PC-9 (cell line): ENCODE data around the gene CMIP. TPM values are rescaled to one million over a fixed set of nuclear protein-coding genes. Genes with fewer than 3 reads are reported as not detected.
A peak's percentile ranks its signal among the peaks of the same experiment; 100 is the strongest.

ENCODE experiments used
- BruUV-seq: library from RNA; stranded (reverse); fragments of 400-500 nt; replicated peaks from 2 replicates; lab custom pipeline; 2021; lab: Mats Ljungman, UMichigan
- CTCF ChIA-PET: fragments of 300-600 bp; sonication (Branson Sonifier 250); formaldehyde crosslinking; loops from one replicate; lab custom pipeline; 2022; ENCODE audit warnings: antibody characterized with exemption; lab: Charles Lee
- POLR2A ChIA-PET: fragments of 300-600 bp; sonication (Branson Sonifier 250); formaldehyde crosslinking; loops from one replicate; lab custom pipeline; 2022; ENCODE audit warnings: antibody characterized with exemption; ENCODE audit not compliant: unreplicated experiment; lab: Charles Lee
- DNase-seq, 2 experiments: peaks; one replicate each; pipeline versions ENCODE4 v3.0.0 to v3.0.0-alpha.2; 2015 to 2022; ENCODE audit warnings: mixed read lengths in 1 of 2
- H2AFZ ChIP-seq: fragments of 200-600 bp; sonication (generic); 2 replicates; pipeline ENCODE4 v1.8.1; 2017; ENCODE audit warnings: antibody characterized with exemption
- H3F3A ChIP-seq: fragments of 200-600 bp; sonication (generic); 2 replicates; pipeline ENCODE4 v1.8.1; 2017; ENCODE audit warnings: antibody characterized with exemption, mild to moderate bottlenecking, low read depth; ENCODE audit not compliant: insufficient read depth
- H3K27ac ChIP-seq: fragments of 200-600 bp; sonication (generic); 2 replicates; pipeline ENCODE4 v1.6.1; 2016; ENCODE audit warnings: mixed run types
- H3K27me3 ChIP-seq: fragments of 200-600 bp; sonication (generic); 2 replicates; pipeline ENCODE4 v1.6.1; 2016; ENCODE audit warnings: low read depth, mixed run types; ENCODE audit not compliant: insufficient read depth
- H3K36me3 ChIP-seq: fragments of 200-600 bp; sonication (generic); 2 replicates; pipeline ENCODE4 v1.6.1; 2016; ENCODE audit warnings: low read depth, mixed run types
- H3K4me1 ChIP-seq: fragments of 200-600 bp; sonication (generic); replicated peaks from 2 replicates; pipeline ENCODE4 v1.6.1; 2016; ENCODE audit warnings: mixed run types; ENCODE audit not compliant: insufficient read depth
- H3K4me2 ChIP-seq: fragments of 200-600 bp; sonication (generic); 2 replicates; pipeline ENCODE4 v1.6.1; 2017; ENCODE audit warnings: mixed run types
- H3K4me3 ChIP-seq: fragments of 200-600 bp; sonication (generic); 2 replicates; pipeline ENCODE4 v1.6.1; 2016; ENCODE audit warnings: mixed run types
- H3K79me2 ChIP-seq: fragments of 200-600 bp; sonication (generic); 2 replicates; pipeline ENCODE4 v1.6.1; 2017; ENCODE audit warnings: low read depth, mixed run types
- H3K9me2 ChIP-seq: fragments of 200-600 bp; sonication (generic); 2 replicates; pipeline ENCODE4 v1.8.1; 2017; ENCODE audit warnings: mild to moderate bottlenecking; ENCODE audit not compliant: insufficient read depth
- H3K9me3 ChIP-seq: fragments of 200-600 bp; sonication (generic); 2 replicates; pipeline ENCODE4 v1.8.1; 2016; ENCODE audit warnings: low read depth; ENCODE audit not compliant: insufficient read depth
- H4K20me1 ChIP-seq: fragments of 200-600 bp; sonication (generic); 2 replicates; pipeline ENCODE4 v1.8.1; 2017; ENCODE audit not compliant: insufficient read depth
- EZH2 ChIP-seq: fragments of 200-600 bp; sonication (generic); IDR thresholded peaks from 2 replicates; pipeline ENCODE4 v1.8.0; 2017; ENCODE audit warnings: antibody characterized with exemption, low read depth
- intact Hi-C: fragments of 100-400 bp; cut with micrococcal nuclease; formaldehyde crosslinking; loops from one replicate; pipeline ENCODE4 v1.10.0; 2022; ENCODE audit not compliant: unreplicated experiment
- total RNA-seq: library from RNA; stranded (reverse); gene quantifications from 2 replicates; pipeline ENCODE4 v1.2.3, GENCODE V29; 2021
- TF ChIP-seq, protein P1 (sequence below): fragments of 200-600 bp; sonication (generic); conservative IDR thresholded peaks from 2 replicates; pipeline ENCODE4 v1.6.1; 2017; ENCODE audit warnings: mixed run types, antibody characterized with exemption, mild to moderate bottlenecking, moderate library complexity

Gene CMIP
- total RNA-seq, 1 experiment from 2014 or later, result 96.6 TPM

DNA sequence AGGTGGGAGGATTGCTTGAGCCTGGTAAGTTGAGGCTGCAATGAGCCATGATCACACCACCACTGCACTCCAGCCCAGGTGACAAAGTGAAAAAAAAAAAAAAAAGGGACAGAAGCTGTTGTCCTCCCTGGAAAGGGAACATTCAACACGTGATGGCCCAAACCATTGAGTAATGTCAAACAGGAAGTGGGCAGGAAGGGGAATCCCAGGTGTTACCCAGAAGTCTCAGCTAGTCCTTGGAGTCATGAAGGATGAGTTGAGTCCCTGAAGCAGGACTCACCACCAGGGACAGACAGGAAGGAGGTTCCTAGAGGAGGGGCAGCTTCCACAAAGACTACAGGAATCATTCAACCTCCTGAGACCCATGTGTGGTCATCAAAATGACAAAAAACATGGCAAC, 19.8 kb upstream of the CMIP start:
- no TSS peak for BruUV-seq
- no peak overlapping the region for H3K4me2 ChIP-seq
- ChIA-PET POLR2A (interaction anchor here (0.6 kb wide), 1 partner anchor 20 kb away, joined by 16 read pairs; the partner anchor contains the start of gene CMIP), CTCF (no interaction called here)
- TF ChIP-seq, protein P1, sequence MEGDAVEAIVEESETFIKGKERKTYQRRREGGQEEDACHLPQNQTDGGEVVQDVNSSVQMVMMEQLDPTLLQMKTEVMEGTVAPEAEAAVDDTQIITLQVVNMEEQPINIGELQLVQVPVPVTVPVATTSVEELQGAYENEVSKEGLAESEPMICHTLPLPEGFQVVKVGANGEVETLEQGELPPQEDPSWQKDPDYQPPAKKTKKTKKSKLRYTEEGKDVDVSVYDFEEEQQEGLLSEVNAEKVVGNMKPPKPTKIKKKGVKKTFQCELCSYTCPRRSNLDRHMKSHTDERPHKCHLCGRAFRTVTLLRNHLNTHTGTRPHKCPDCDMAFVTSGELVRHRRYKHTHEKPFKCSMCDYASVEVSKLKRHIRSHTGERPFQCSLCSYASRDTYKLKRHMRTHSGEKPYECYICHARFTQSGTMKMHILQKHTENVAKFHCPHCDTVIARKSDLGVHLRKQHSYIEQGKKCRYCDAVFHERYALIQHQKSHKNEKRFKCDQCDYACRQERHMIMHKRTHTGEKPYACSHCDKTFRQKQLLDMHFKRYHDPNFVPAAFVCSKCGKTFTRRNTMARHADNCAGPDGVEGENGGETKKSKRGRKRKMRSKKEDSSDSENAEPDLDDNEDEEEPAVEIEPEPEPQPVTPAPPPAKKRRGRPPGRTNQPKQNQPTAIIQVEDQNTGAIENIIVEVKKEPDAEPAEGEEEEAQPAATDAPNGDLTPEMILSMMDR, result no peak
- TF ChIP-seq EZH2, result no peak
- DNase-seq, result peak in 1 of 2 experiments; percentile 53
- H3K36me3 ChIP-seq, result no peaks in the 10 kb centered on the region
- H3K27ac ChIP-seq, result no peak overlapping the region
- H3K4me1 ChIP-seq, result peaks cover 17% of the 10 kb centered on the region
- H2AFZ ChIP-seq, result peak overlapping the region; percentile 64; the same call in 1 of the 2 replicates
- no peaks in the 10 kb centered on the region for H3K9me3 ChIP-seq
- intact Hi-C loops, result no loop called here
- H3K4me3 ChIP-seq, result no peak overlapping the region
- peaks cover 20% of the 10 kb centered on the region for H3F3A ChIP-seq
- H3K9me2 ChIP-seq, result no peaks in the 10 kb centered on the region
- H4K20me1 ChIP-seq, result no peaks in the 10 kb centered on the region
- no peaks in the 10 kb centered on the region for H3K79me2 ChIP-seq
- no peaks in the 10 kb centered on the region for H3K27me3 ChIP-seq

DNA sequence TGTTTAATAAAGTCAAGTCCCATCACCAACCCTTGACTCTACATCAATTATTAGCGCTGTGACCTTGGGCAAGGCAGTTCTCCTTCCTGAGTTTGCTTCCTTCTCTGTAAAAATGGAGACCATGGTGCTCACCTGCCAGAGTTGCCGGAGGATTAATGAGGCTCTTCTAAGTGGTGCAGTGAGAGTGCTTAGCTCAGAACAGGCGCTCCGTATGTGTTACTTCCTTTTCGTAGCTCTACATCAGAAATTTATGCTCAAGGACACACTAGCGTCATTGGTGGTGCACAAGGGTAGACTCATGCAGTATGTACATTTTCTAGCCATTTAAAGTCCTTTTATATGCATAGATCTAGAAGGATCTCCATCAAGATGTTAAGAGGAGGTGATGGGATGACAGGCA, 17.4 kb upstream of the CMIP start:
- H3K9me2 ChIP-seq, result no peaks in the 10 kb centered on the region
- no peak overlapping the region for H3K4me2 ChIP-seq
- H2AFZ ChIP-seq, result no peak overlapping the region
- CTCF ChIA-PET, result interaction anchor here (0.5 to 0.6 kb wide), 2 partner anchors 16 to 19 kb away, joined by 4 to 14 read pairs; no protein-coding TSS in a partner anchor
- H3K79me2 ChIP-seq, result no peaks in the 10 kb centered on the region
- intact Hi-C loops, result no loop called here
- no peaks in the 10 kb centered on the region for H3K9me3 ChIP-seq
- H4K20me1 ChIP-seq, result no peaks in the 10 kb centered on the region
- no peaks in the 10 kb centered on the region for H3K27me3 ChIP-seq
- no peak overlapping the region for H3K4me3 ChIP-seq
- POLR2A ChIA-PET, result no interaction called here
- H3K4me1 ChIP-seq, result peaks cover under 1% of the 10 kb centered on the region; the same call in 1 of the 2 replicates
- TF ChIP-seq EZH2, result no peak
- TF ChIP-seq, protein P1, result no peak
- H3F3A ChIP-seq, result peaks cover 2% of the 10 kb centered on the region
- BruUV-seq, result no TSS peak
- H3K27ac ChIP-seq, result no peak overlapping the region
- H3K36me3 ChIP-seq, result no peaks in the 10 kb centered on the region
- no peak for DNase-seq

DNA sequence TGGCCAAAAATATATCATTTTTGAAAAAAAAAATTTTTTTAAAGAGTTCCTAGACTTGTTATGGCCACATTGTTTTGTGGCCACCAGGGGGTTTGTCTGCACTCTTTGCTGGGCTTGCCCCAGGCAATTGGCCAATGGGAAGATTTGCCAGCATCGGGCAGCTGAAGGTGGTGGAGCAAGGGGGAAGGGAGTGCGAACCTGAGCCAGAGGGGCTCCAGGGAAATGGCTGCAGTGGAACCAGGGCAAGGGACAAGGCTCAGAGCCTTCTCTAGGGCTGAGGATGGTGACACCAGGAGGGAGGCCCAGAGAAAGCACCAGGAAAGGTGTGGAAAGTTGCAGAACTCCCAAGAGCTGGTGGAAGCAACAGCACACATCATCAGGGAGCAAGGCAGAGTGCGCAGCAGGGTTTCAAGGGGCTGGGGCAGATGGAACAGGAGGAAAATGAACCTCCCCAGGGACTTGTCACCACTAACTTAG, 15.5 kb upstream of the CMIP start:
- Histone ChIP-seq H4K20me1 (no peaks in the 10 kb centered on the region), H3K27me3 (no peaks in the 10 kb centered on the region), H3K9me2 (no peaks in the 10 kb centered on the region), H3K4me1 (no peaks in the 10 kb centered on the region; the same call in 1 of the 2 replicates), H3K36me3 (no peaks in the 10 kb centered on the region), H3K79me2 (no peaks in the 10 kb centered on the region), H3K4me3 (no peak overlapping the region), H3K9me3 (no peaks in the 10 kb centered on the region), H3K27ac (no peak overlapping the region), H3F3A (no peaks in the 10 kb centered on the region), H2AFZ (no peak overlapping the region), H3K4me2 (no peak overlapping the region)
- ChIA-PET CTCF (no interaction called here), POLR2A (interaction anchor here (0.6 kb wide), 1 partner anchor 10 kb away, joined by 24 read pairs; no protein-coding TSS in a partner anchor)
- intact Hi-C loops, result no loop called here
- no TSS peak for BruUV-seq
- DNase-seq, result peak; percentile 44 to 52
- no peak for TF ChIP-seq EZH2
- TF ChIP-seq, protein P1, result peak; percentile 67
